ENCODE measurements around the gene ARMC2.

- TF ChIP-seq CTCF (IDR thresholded peaks at IDR 0.05) (no peak), EZH2 (IDR thresholded peaks at IDR 0.05; ENCODE audit: borderline replicate concordance, insufficient read depth, low read depth, low read length, poor library complexity, severe bottlenecking) (no peak)
These were observed 67.0 kb downstream of the ARMC2 start for GRCh38 chr6:108915258-108915657.

Data from B cell (primary cell).